Sciatic nerve (tissue), 2 donors: ENCODE measurements around the gene TPD52L2. TPM values are rescaled to one million over a fixed set of nuclear protein-coding genes. Genes with fewer than 3 reads are reported as not detected.
"Not testable (repeated sequence)": the region's sequence is repeated elsewhere in the genome, so short reads cannot be mapped to it uniquely, and the experiment has no call there.

Source experiments
- ATAC-seq: fragments of 200-7000 bp; cut with Tn5 transposase; one replicate; pipeline ENCODE4 v1.9.1; 2020; ENCODE audit warnings: mild to moderate bottlenecking, moderate library complexity
- DNase-seq: peaks from one replicate; pipeline ENCODE4 v3.0.0-alpha.2; 2020; ENCODE audit warnings: low spot score
- intact Hi-C: fragments of 100-400 bp; cut with DNase I; formaldehyde crosslinking; loops from one replicate; pipeline ENCODE4 v1.14.2; 2022
- total RNA-seq: library from RNA; stranded (reverse); fragmentation: NEBNext Ultra II Directional; extraction: Animal tissue kit (Norgen Biotek cat#: 25700); gene quantifications from one replicate; pipeline ENCODE4 v1.2.1, GENCODE V29; 2021
- donor health status: DM: no; HTN: no; CAD: no.
- donor health status: DM: no; HTN: no; CAD: no.

Gene TPD52L2
- total RNA-seq, 1 donor from 2014 or later = 69.1 TPM

- no peak for ATAC-seq
- intact Hi-C loops = loop anchor here (10.0 kb wide), 1 partner anchor 333 kb away; the partner anchor contains the start of gene PTK6
- no peak for DNase-seq
Observed at GRCh38 chr20:63868264-63868663, 3.2 kb downstream of the TPD52L2 start.

- DNase-seq = no peak
- ATAC-seq = peak; percentile 83
- intact Hi-C loops = no loop called here
Observed at GRCh38 chr20:63873477-63873971, 8.5 kb downstream of the TPD52L2 start.

GRCh38 chr20:63874241-63874640, 9.2 kb downstream of the TPD52L2 start:
- DNase-seq, ATAC-seq, intact Hi-C loops: not testable (repeated sequence)

GRCh38 chr20:63876489-63877036, 11.5 kb downstream of the TPD52L2 start:
- no peak for ATAC-seq
- intact Hi-C loops = no loop called here
- no peak for DNase-seq

DNA sequence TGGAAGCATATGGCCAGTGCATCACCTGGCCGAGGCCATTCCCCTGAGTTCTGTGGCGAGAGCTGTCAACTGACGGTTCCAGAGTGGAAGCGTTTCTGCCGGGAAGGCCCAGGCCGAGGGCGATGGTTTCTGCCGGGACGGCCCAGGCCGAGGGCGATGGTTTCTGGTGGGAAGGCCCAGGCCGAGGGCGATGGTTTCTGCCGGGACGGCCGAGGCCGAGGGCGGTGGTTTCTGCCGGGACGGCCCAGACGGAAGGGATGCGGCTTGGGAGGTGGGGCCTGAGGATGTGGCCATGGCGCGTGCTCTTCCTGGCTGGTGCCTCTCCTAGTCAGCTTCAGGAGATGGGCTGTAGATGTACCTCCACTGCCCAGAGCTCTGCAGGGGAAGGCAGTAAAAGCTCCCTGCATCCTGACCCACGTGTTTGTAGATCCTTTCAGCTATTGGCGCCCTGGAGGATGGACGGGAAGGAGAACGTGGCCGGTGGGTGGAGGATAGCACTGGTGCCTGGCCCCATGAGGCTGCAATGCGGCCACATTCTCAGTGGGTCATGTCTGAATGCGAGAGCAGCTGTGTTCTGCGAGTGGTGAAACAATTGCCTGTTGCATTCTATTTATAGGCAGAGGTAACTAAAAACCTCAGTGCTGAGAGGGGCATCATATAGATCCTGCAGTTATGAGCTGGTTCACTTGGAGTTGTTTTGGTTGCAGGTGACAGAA, 12.8 kb downstream of the TPD52L2 start:
- intact Hi-C loops = no loop called here
- no peak for DNase-seq
- no peak for ATAC-seq

GRCh38 chr20:63878899-63879663, 14.0 kb downstream of the TPD52L2 start:
- DNase-seq (no peak), ATAC-seq (no peak)
- intact Hi-C loops = no loop called here

- ATAC-seq, DNase-seq, intact Hi-C loops: not testable (repeated sequence)
Observed at GRCh38 chr20:63880901-63881300, 15.8 kb downstream of the TPD52L2 start.

- DNase-seq (no peak), ATAC-seq (no peak)
- intact Hi-C loops = no loop called here
Observed at GRCh38 chr20:63881451-63882226, 16.6 kb downstream of the TPD52L2 start.

- no peak for ATAC-seq
- intact Hi-C loops = no loop called here
- no peak for DNase-seq
Observed at GRCh38 chr20:63882257-63883200, 17.5 kb downstream of the TPD52L2 start.

GRCh38 chr20:63883201-63883593, 18.1 kb downstream of the TPD52L2 start:
- ATAC-seq (no peak), DNase-seq (no peak)
- intact Hi-C loops = no loop called here

GRCh38 chr20:63884506-63885263, 19.6 kb downstream of the TPD52L2 start:
- intact Hi-C loops = no loop called here
- DNase-seq = no peak
- ATAC-seq = peak; percentile 18

DNA sequence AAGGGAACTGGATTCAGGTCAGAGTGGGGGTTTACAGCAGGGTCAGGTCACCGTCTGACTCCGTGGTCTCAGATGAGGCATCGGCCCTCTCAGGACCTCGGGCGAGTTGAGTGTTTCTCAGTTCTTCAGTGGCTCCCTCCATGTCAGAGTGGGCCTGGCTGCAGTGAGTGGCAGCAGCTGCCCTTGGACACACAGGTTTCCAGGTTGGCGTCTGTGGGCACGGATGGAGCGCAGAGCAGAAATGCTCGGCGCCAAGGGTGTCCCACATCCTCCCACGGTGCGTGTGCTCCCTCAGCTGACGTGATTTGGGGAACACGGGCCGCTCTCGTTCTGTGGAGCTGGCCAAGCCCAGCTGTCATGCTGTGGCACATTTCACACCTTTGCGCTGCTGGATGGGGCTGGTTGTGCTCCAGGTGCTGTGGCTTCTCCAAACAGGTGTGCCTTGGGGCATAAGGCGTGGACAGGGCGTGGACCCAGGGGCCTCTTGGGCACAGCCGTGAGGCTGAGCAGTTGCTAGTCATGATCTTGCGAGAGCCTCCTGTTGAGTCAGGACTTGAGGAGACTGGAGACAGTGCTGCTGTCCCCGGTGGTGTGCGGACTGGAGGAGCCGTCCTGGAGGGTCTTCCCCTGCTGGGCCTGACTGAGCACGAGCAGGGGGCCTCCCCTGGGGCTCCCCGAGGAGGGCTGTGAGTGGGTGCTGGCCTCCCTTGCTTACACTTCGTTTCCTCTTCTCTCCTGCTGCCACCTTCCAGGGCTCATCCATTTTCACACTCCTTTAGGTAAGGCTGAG, 20.4 kb downstream of the TPD52L2 start:
- no peak for DNase-seq
- intact Hi-C loops = no loop called here
- no peak for ATAC-seq

DNA sequence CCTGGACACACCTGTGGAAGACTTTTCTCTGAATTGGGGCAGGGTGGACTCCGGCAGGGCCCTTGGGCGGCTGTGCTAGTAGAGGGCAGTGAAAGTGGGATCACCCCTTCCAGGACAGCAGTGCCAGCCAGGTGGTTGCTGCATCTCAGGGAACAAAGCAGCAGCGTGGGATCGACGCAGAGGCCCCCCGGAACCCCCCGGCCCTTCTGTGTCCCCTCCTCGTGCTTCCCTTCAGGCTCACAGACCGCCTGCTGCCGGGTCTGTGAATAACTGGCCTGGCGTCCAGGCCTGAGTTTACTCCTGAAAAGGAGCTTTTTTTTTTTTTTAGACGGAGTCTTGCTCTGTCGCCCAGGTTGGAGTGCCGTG, 21.0 kb downstream of the TPD52L2 start:
- no peak for DNase-seq
- intact Hi-C loops = no loop called here
- no peak for ATAC-seq

DNA sequence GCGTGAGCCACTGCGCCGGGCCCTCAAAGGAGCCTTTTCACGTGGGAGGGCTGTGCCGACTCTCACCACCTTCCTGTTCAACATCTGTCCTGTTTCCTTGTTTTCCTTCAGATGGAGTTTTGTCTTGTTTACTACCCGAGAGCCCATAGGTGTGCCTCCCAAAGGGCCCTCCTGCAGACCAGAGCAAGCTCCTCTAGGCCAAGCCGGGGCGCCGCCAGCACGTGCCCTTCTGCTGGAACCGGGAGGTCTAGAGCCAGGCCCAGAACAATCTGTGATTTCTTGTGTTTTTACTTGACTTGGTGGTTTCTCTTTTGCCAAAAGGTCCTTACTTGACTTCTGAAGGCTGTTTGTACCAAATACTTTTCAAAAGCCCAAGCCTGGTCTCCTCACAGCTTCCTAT, 21.9 kb downstream of the TPD52L2 start:
- ATAC-seq (no peak), DNase-seq (no peak)
- intact Hi-C loops = no loop called here

DNA sequence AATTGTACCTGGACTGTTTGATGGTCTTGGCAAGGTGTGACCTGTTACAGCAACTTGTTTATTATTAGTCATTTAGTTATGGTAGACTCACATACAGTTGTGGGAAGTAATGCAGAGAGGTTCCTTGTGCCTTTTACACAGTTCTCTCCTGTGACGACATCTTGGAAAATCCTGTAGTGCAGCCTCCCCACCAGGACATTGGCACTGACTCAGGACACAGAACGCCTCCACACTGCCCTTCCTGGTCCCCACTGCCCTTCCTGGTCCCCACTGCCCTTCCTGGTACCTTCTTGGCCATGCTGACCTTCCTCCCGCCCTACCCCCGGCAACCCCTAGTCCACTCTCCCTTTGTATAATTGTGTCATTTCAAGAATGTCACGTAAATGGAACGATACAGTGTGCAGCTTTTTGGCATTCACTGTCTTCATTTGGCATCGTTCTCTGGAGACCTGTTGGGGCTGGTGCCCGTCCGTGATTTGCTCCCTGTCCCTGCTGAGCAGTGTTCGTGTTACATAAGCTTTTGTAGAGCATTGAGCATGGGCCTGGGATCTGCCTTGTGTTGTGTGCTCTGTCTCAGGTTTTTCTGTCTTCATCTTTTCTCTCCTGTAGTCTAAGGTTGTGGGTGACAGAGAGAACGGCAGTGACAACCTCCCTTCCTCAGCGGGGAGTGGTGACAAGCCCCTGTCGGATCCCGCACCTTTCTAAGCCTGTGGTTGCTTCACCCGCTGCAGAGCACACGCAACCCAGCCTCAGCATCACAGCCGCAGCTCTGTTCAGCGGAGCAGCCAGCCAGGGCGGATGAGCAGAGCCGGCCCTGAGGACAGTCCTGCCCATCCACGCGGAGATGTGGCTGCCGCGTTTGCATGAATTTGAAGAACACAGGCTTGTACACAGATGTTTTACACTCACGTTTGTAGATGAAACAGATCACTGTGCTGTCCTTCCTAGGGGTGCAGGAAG, 24.5 kb downstream of the TPD52L2 start:
- DNase-seq (no peak), ATAC-seq (no peak)
- intact Hi-C loops = no loop called here

GRCh38 chr20:63890201-63890576, 25.1 kb downstream of the TPD52L2 start:
- no peak for ATAC-seq
- intact Hi-C loops = no loop called here
- no peak for DNase-seq
